Esophagus muscularis mucosa (tissue), 4 donors: ENCODE measurements around the gene ATP5F1D.

Experiments
- EP300 ChIP-seq: sonication (generic); formaldehyde crosslinking; IDR thresholded peaks from one replicate; pipeline ENCODE4 v1.6.1; 2017; ENCODE audit warnings: antibody characterized with exemption
- POLR2A ChIP-seq: fragments of 450-650 bp; IDR thresholded peaks from one replicate; pipeline ENCODE4 v1.6.1; 2017; ENCODE audit warnings: antibody characterized with exemption, moderate library complexity, mild to moderate bottlenecking, low read depth
- POLR2AphosphoS5 ChIP-seq, 2 donors: sonication (generic); formaldehyde crosslinking; IDR thresholded peaks; one replicate each; pipeline ENCODE4 v1.6.1; 2017; ENCODE audit warnings: antibody characterized with exemption in 2 of 2
- TF ChIP-seq, protein P1 (sequence below), 3 experiments: fragments of 200-600 bp in 2 of 3; fragments of 450-650 bp in 1 of 3; sonication (generic) in 2 of 3; IDR thresholded peaks; one replicate each; pipeline ENCODE4 v1.5.1; 2017 to 2019; ENCODE audit warnings: antibody characterized with exemption in 3 of 3, mild to moderate bottlenecking in 2 of 3, moderate library complexity in 1 of 3

DNA sequence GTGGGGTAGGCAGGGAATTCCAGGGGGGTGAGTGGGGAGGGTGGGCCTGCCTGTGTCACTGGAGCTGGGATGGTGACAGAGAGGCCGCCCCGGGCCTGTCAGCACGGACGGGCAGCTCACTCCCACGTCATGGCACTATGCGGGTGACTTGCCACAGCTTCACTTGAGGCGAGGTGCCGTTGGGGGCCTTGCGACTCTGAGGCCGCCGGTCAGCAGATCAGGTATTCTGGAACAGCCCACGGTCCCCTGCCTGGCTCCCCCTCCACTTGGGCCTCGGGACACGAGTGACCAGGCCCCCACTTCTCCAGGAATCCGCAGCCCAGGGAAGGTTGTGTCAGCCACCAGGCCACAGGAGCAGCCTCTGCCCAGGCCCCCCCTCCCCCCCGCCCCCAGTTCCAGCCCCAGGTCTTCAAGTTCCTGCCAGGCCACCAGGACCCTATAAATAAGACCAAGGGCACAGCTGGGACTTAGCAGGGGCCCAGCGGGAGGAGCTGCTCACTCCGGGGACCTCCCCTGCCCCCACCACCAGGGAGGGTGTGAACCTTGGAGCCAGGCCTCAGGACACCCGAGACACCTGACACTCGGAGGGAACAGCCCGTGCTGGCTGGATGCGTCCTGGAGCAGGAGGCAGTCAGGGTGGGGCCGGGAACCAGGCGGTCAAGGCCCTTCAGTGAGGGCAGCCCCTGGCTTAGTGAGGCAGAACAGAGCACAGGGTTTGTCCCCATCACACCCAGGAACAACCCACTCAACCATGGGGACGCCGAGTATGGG, 4.1 kb downstream of the ATP5F1D start:
- peak; percentile 45 for TF ChIP-seq POLR2A
- TF ChIP-seq, protein P1, sequence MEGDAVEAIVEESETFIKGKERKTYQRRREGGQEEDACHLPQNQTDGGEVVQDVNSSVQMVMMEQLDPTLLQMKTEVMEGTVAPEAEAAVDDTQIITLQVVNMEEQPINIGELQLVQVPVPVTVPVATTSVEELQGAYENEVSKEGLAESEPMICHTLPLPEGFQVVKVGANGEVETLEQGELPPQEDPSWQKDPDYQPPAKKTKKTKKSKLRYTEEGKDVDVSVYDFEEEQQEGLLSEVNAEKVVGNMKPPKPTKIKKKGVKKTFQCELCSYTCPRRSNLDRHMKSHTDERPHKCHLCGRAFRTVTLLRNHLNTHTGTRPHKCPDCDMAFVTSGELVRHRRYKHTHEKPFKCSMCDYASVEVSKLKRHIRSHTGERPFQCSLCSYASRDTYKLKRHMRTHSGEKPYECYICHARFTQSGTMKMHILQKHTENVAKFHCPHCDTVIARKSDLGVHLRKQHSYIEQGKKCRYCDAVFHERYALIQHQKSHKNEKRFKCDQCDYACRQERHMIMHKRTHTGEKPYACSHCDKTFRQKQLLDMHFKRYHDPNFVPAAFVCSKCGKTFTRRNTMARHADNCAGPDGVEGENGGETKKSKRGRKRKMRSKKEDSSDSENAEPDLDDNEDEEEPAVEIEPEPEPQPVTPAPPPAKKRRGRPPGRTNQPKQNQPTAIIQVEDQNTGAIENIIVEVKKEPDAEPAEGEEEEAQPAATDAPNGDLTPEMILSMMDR (IDR thresholded peaks at IDR 0.05): no peak
- peak; percentile 77 for TF ChIP-seq EP300
- peak; percentile 95 for TF ChIP-seq POLR2AphosphoS5 (IDR thresholded peaks at IDR 0.05)
